HG03139 (cell line): Measurements from ENCODE around the gene HGS.

Source experiments
- ATAC-seq: cut with Tn5 transposase; IDR thresholded peaks from one replicate; pipeline ENCODE4 v1.9.1; 2021; ENCODE audit not compliant: unreplicated experiment

The HGS gene

GRCh38 chr17:81740395-81740961 is 56.7 kb downstream of the HGS start:
- no peak for ATAC-seq

DNA sequence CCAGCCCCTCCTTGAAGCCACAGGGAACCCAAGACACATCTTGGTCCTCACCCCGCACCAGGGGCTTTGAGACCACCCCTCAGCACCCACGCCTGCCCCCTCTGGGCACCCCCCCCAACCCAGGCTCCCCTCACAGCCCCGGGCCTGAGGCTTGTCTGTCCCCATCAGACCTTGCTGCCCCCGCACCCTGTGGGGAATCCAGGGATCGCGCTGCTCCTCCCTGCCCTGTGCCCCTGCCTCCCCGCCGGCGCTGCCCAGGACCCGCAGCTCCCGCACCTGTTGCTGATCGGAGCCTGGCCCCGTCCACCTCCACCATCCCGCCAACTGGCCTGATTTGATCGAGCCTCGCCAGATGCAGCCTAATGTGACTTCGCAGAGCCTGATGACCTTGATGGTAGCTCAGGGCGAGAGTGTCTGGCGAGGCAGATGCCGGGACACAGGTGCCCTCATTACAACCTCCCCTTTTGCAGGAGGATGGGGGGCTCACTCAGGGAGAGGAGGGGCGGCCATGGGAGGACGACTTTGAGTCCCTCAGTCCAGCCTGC is 57.3 kb downstream of the HGS start:
- ATAC-seq = no peak

DNA sequence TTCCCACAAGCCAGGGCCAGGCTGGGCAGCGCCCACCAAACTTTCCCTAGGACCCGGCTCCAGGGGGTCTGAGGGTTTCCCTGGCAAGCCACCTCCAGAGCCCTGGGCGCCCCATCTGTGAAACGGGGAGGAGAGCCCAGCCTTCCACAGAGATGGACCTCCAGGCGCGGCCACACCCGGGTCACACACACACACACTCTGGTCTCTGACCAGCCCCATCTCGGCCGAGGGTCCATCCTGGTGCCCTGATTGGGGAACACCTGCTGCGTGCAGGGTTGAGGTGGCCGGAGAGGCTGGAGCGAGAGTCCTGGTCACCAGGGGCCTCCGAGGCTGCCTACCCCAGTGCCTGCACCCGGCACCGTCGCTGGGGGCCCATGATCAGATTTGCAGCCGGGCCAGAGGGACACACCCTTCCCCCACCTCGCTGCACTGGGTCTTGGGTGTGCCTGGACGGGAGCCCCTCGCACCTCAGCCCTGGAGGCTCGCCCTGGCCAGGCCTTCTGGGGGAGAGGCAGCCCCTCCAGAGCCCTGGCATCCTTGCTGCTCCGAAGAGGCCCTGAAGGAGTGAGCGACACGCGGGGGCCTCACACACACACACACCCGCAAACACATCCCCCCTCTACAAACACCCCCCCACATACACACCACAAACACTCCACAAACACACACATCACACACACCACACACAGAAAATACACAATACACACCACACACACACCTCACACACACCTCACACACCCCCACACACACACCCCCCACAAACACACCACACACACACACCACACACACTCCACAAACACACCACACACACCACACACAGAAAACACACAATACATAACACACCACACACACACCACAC is 58.0 kb downstream of the HGS start:
- no peak for ATAC-seq
